Lung microvascular endothelial cell (primary cell): ENCODE measurements around the gene CCDC47. TPM values are rescaled to one million over a fixed set of nuclear protein-coding genes. Genes with fewer than 3 reads are reported as not detected.
"Not testable (repeated sequence)": the region's sequence is repeated elsewhere in the genome, so short reads cannot be mapped to it uniquely, and the experiment has no call there.

Experiments used
- DNase-seq, 2 donors: peaks; one replicate each; pipeline versions ENCODE4 v3.0.0 to v3.0.0-alpha.2; 2010; ENCODE audit warnings: low read depth in 2 of 2
- total RNA-seq: library from RNA; depleted of rRNA; stranded (reverse); fragments of >200 nt; gene quantifications from 2 replicates; pipeline ENCODE4 v1.2.1, GENCODE V29; 2014

The CCDC47 gene
- total RNA-seq = 59.5 and 91.3 TPM in 2 replicates

DNA sequence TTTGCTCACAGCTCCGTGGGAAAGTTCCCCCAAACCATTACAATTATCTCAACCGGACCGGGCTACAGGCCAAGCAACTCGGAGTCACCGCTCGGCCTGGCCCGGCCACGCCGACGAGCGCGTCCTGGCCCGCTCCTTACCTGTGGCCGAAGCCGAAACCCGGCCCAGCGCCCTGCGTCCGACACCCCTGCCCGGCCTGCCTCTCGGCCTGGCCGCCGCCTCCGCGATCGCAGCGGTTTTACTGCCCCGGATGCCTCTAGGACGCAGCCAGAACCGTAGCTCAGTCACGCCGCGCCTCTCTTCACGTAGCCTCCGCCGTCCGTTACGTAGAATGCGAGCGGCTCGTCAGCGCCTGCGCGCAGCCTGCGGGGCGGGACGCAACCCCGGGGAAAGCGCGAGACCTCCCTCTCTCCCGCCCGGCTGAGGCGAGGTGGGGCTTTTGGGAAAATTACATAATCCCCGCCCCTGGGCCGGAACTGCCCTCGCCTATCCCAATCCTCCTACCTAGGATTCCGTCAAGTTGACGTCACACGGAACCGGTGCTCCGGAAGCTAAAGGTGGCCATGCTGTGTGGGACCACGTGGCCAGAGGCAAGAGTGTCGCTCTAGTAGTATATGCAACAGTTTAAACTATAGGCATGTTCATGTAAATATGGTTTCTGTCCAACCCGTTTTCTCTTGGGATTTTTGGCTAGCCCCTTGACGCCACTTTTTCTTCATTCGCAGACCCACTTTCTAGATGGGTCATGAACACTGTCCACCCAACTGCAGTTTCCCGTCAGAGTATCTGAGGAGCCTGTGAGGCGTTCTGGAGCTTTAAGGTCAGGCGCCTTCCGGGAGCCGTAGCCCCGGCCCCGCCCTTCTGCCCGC is at the start of gene CCDC47:
TSS of gene CCDC47 (minus strand) at position 326 of the 869 bp plus-strand sequence. CDS start 7,422 bp downstream, outside the sequence.
- DNase-seq = peak; percentile 99 to 100

GRCh38 chr17:63822537-63822936 is 49.1 kb upstream of the CCDC47 start:
- DNase-seq = no peak

DNA sequence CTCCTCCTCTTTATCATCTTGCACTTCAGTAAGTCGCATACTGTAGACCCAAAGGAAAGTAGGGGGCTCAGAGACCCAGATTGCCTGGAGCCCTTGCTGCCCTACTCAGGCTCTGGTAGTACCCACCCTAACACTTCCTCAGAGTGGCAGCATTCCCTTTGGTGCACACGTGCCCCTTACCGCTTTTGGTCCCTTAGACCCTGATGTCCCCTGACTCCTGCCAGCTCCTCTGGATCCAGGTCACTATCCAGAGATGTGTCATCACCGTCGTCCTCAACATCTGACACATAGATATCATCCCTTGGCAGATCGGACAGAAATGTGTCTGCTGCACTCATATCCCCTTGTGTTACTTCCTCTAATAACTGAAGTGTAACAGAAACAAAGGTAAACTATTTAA is 48.4 kb upstream of the CCDC47 start:
- no peak for DNase-seq

- no peak for DNase-seq
Measured at GRCh38 chr17:63820963-63821561, 47.7 kb upstream of the CCDC47 start.

DNA sequence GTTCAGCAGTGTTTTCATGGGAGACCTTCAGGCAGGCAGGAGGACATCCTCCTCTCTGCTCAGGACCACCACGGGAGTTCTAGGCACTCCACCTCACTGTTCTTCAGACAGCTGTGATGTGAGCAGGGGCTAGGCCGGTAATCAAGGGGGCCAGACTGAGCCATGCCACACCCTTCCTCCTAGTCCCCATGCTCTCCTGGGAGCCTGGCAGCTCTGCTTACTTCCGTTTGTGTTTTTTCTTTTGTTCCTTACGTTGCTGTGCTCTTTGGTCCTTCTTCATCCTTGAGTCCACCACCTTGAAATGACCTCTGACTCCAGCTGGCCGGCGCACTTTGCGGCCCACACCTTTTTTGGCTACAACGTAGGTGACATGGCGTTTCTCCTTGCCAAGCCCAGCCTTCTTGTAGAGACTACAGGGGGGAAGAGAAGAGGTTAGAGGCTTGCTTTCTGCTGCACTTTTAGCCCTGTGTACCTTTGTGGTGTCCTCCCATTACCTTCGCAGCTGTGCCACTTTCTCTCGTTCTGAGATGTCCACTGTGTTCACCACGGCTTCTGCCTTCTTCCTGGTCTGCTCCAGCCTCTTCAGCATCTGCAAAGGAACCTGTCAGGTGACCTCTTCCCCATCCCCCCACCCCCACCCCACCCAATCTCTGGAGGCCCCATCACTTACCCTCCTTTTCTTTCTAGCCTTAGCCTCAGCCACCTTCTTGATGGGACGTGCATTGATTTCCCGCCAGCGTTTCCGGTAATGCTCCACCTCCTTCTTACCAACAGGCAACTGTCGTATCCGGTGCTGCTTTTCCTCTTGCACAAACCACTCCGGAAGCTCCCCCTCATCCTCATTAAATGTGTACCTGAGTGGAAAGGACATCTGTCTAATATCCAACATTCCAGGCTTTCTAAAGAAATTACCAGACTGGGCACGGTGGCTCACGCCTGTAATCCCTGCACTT is 46.5 kb upstream of the CCDC47 start:
- DNase-seq = no peak

- no peak for DNase-seq
Measured at GRCh38 chr17:63819131-63819530, 45.7 kb upstream of the CCDC47 start.

DNA sequence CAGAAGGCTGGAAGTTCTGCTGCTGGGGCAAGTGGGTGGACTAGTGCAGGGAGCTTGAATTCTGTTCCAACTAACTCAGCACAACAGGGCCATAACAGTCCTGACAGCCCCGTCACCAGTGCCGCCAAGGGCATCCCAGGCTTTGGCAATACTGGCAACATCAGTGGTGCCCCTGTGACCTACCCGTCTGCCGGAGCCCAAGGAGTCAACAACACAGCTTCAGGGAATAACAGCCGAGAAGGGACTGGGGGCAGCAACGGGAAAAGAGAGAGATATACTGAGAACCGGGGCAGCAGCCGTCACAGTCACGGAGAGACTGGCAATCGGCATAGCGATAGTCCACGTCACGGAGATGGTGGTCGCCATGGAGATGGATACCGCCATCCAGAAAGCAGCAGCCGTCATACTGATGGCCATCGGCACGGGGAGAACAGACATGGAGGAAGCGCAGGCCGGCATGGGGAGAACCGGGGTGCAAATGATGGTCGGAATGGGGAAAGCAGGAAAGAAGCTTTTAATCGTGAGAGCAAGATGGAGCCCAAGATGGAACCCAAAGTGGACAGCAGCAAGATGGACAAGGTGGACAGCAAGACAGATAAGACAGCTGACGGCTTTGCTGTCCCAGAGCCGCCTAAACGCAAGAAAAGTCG is 44.5 kb upstream of the CCDC47 start:
- DNase-seq = no peak

DNA sequence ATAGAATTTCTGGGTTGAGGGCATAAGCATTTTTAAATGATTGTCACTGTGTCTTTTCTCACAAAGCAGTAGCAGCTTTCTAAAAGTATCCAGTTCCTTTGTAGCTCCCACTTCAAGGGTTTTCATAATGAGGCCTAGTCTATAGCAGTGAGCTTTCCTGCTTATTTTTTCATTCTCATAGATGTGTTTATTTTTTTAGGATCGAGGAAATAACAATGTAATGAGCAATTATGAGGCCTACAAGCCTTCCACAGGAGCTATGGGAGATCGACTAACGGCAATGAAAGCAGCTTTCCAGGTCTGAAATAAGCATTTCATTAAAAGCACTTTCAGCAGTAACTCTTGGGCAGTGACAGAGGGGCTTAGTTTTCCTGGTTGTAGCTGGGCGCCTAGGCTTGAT is 43.3 kb upstream of the CCDC47 start:
- peak in 1 of 2 donors; percentile 23 for DNase-seq

- no peak for DNase-seq
Measured at GRCh38 chr17:63816123-63816522, 42.7 kb upstream of the CCDC47 start.

DNA sequence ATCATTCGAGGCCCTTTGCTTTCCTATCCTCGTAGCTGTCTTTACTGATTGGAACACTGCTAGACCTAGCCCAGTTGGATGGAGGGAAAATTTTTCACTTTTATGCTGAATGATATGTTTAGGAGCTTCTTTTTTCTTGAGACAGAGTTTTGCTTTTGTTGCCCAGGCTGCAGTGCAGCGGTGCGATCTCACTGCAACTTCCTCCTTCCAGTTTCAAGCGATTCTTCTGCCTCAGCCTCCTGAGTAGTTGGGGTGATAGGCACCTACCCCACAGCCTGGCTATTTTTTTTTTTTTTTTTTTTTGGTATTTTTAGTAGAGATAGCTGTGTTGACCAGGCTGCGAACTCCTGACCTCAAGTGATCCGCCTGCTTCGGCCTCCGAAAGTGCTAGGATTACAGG is 36.6 kb upstream of the CCDC47 start:
- no peak for DNase-seq

GRCh38 chr17:63805591-63805990 is 32.2 kb upstream of the CCDC47 start:
- no peak for DNase-seq

- DNase-seq = no peak
Measured at GRCh38 chr17:63804328-63804727, 30.9 kb upstream of the CCDC47 start.

DNA sequence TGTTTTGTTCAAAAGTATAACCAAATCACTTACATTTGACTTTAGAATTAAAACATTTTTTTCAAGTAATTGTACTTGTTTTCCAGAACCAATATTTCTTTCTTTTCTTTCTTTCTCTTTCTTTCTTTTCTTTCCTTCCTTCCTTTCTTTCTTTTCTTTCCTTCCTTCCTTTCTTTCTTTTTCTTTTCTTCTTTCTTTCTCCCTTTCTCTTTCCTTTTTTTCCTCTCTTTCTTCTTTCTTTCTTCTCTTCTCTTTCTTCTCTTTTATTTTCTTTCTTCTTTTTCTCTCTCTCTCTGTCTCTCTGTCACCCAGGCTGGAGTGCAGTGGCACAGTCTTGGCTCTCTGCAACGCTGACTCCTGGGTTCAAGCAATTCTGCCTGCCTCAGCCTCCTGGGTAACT is 27.4 kb upstream of the CCDC47 start:
- no peak for DNase-seq

- DNase-seq = no peak
Measured at GRCh38 chr17:63798572-63799106, 25.2 kb upstream of the CCDC47 start.

DNA sequence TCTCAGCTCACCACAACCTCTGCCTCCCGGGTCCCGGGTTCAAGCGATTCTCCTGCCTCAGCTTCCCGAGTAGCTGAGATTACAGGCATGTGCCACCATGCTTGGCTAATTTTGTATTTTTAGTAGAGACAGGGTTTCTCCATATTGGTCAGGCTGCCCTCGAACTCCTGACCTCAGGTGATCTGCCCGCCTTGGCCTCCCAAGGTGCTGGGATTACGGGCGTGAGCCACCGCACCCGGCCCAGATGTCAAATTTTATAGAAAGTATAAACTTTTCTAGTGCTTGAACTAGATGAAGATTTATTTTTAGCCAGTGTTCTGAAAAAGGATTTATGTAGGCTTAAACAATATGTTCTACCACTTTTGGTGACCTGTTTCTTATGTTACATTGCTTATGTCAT is 23.0 kb upstream of the CCDC47 start:
- DNase-seq = not testable (repeated sequence)

- DNase-seq = no peak
Measured at GRCh38 chr17:63792055-63792729, 18.8 kb upstream of the CCDC47 start.

DNA sequence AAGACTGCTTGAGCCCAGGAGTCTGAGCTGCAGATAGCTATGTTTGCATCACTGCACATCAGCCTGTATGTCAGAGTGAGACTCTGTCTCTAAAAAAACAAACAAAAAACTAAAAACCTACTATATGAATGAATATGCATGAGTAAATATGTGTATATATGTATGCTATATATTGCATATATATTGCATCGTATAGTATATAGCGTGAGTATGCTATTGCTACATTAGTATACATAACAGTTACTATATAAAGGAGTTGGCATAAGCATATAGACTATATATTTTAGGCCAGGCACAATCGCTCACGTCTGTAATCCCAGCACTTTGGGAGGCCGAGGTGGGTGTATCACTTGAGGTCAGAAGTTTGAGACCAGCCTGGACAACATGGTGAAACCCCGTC is 16.7 kb upstream of the CCDC47 start:
- no peak for DNase-seq

- DNase-seq = no peak
Measured at GRCh38 chr17:63786971-63787711, 13.7 kb upstream of the CCDC47 start.

- no peak for DNase-seq
Measured at GRCh38 chr17:63786117-63786516, 12.7 kb upstream of the CCDC47 start.

DNA sequence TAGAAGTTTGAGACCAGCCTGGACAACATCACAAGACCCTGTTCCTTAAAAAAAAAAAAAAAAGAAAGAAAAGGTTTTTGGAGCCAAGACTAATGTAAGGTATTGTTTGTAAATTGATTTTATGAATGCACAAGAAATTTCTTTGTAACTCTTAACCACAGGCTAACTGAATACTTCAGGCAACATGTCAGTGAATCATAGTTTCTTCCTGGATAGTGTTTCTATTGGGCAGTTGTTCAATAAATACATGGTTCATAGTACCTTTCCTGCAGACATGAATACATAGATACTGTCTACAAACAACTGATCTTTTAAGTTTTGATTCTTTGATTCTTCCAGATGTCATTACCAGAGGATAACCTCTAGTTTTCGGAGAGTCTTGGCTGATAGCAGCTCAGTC is 12.2 kb upstream of the CCDC47 start:
- peak in 1 of 2 donors; percentile 62 for DNase-seq
